DND-41 (cell line): Measurements from ENCODE around the gene CASTOR1.
A peak's percentile ranks its signal among the peaks of the same experiment; 100 is the strongest.

Experiments used
- EZH2 ChIP-seq: IDR thresholded peaks from 3 replicates; pipeline ENCODE4 v1.6.1; 2012; ENCODE audit warnings: borderline replicate concordance, low read depth, mild to moderate bottlenecking, moderate library complexity, low read length, inconsistent platforms; ENCODE audit not compliant: severe bottlenecking
- TF ChIP-seq, protein P1 (sequence below): IDR thresholded peaks from 2 replicates; pipeline ENCODE4 v1.5.1; 2012; ENCODE audit warnings: borderline replicate concordance, low read length, moderate library complexity, mild to moderate bottlenecking; ENCODE audit not compliant: poor library complexity, severe bottlenecking; ENCODE audit errors: extremely low read depth

DNA sequence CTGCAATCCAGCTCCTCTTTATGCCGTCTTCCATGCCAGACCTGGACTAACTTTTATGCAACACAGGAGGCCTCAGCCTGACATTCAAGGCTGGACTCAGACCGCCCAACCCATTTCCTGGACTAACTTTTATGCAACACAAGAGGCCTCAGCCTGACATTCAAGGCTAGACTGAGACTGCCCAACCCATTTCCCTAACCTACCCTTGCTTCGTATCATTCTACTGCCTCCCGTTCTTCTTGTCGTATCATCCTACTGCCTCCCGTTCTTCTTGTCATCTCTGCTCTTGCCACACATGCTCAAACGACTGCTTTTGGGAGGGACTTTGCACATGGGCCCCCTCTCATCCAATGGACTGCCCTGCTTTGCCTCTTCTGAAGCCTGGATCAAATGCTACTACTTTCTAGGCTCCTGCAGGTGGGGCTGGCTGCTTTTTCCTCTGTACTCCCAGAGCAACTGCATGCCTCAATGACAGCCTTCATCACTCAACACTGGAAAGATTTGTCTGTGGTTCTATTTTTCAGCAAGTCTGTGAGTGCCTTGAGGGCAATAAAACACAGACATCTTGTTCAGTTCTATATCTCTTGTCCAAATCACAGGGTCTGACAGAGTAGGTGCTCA lies 29.6 kb upstream of the CASTOR1 start:
- TF ChIP-seq, protein P1, sequence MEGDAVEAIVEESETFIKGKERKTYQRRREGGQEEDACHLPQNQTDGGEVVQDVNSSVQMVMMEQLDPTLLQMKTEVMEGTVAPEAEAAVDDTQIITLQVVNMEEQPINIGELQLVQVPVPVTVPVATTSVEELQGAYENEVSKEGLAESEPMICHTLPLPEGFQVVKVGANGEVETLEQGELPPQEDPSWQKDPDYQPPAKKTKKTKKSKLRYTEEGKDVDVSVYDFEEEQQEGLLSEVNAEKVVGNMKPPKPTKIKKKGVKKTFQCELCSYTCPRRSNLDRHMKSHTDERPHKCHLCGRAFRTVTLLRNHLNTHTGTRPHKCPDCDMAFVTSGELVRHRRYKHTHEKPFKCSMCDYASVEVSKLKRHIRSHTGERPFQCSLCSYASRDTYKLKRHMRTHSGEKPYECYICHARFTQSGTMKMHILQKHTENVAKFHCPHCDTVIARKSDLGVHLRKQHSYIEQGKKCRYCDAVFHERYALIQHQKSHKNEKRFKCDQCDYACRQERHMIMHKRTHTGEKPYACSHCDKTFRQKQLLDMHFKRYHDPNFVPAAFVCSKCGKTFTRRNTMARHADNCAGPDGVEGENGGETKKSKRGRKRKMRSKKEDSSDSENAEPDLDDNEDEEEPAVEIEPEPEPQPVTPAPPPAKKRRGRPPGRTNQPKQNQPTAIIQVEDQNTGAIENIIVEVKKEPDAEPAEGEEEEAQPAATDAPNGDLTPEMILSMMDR, result peak; percentile 17
- TF ChIP-seq EZH2, result no peak
